ENCODE data around the gene SLC39A11. TPM values are rescaled to one million over a fixed set of nuclear protein-coding genes. Genes with fewer than 3 reads are reported as not detected.

The SLC39A11 gene
- total and polyA plus RNA-seq, 2 of the 13 experiments (the other 11 are each of a cell fraction or from before 2014, with no cell fraction given) = 17.2 to 31.5 TPM

DNA sequence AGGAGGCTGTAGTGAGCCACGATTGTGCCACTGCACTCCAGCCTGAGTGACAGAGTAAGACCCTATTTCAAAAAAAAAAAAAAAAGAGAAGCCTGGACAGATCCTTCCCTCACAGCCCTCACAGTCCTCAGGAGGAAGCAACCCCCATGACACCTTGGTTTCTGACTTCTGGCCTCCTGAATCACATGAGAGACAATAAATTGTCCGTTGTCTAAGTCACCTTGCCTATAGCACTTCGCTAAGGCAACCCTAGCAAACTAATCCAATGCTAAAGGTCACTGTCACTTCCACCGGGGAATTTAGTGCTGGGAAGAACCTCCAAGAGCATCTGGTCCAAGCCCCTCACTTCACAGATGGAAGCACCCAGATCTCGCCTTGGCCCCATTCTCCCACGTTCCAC lies 18.9 kb upstream of the SLC39A11 start:
- no TSS peak for BruUV-seq (replicated peaks)
- DNase-seq (ENCODE audit: low spot score) = no peak
- Histone ChIP-seq H3K4me1 (ENCODE audit: insufficient read depth, low read length) (peaks cover 11% of the 10 kb centered on the region), H2AFZ (ENCODE audit: low read length) (no peak overlapping the region), H3K27ac (ENCODE audit: extremely low read length, insufficient read depth, low read length) (no peak overlapping the region), H3K27me3 (ENCODE audit: control insufficient read depth in 1 of 2, insufficient read depth in 2 of 2, low read length in 2 of 2) (peaks cover 1 to 15% of the 10 kb centered on the region in 2 experiments; a peak in 3 of 5 replicates), H3K9ac (ENCODE audit: insufficient read depth, low read depth, low read length) (no peak overlapping the region), H3K4me2 (ENCODE audit: low read depth, low read length) (no peak overlapping the region), H3K9me3 (ENCODE audit: low read length) (no peaks in the 10 kb centered on the region), H3K79me2 (ENCODE audit: insufficient read depth, low read length) (no peaks in the 10 kb centered on the region), H4K20me1 (ENCODE audit: insufficient read depth, low read length) (no peaks in the 10 kb centered on the region), H3K4me3 (replicated peaks in 1 of 3; ENCODE audit: insufficient read depth in 1 of 3, low read depth in 2 of 3, low read length in 3 of 3) (no peak overlapping the region), H3K36me3 (replicated peaks in 1 of 2; ENCODE audit: control insufficient read depth in 1 of 2, insufficient read depth in 2 of 2, low read length in 2 of 2) (no peaks in the 10 kb centered on the region)
- in situ Hi-C loops (cut with HindIII; ENCODE audit: extremely low pct_ligation_motif_present, low pct_unique_long_range_greater_than_20kb) = no loop called here
- FAIRE-seq = no peak
- intact Hi-C loops (cut with micrococcal nuclease; ENCODE audit: unreplicated experiment) = no loop called here
- ChIA-PET CTCF (ENCODE audit: low intra/inter-chr PET ratio, low total read pairs) (no interaction called here), POLR2A (no interaction called here)
- TF ChIP-seq ZBTB7B (CRISPR knock-in tag; IDR thresholded peaks at IDR 0.05) = no peak
- no peak for TF ChIP-seq LCORL (IDR thresholded peaks at IDR 0.05)
- no peak for TF ChIP-seq LCORL (CRISPR knock-in tag; IDR thresholded peaks at IDR 0.05)
- TF ChIP-seq RXRA (CRISPR knock-in tag; IDR thresholded peaks at IDR 0.05) = no peak
- no peak for TF ChIP-seq TSC22D2 (CRISPR knock-in tag; IDR thresholded peaks at IDR 0.05; ENCODE audit: borderline replicate concordance)
- no peak for TF ChIP-seq NFYB (CRISPR knock-in tag; IDR thresholded peaks at IDR 0.05)
- TF ChIP-seq BHLHE40 (IDR thresholded peaks at IDR 0.05; ENCODE audit: low read length) = no peak
- TF ChIP-seq FOXO4 (CRISPR knock-in tag; conservative IDR thresholded peaks at IDR 0.05) = no peak
- no peak for TF ChIP-seq ISX (CRISPR knock-in tag; conservative IDR thresholded peaks at IDR 0.05)
- TF ChIP-seq ZNF329 (CRISPR knock-in tag; IDR thresholded peaks at IDR 0.05; ENCODE audit: low read depth) = no peak
- no peak for TF ChIP-seq ZIK1 (CRISPR knock-in tag; IDR thresholded peaks at IDR 0.05; ENCODE audit: borderline replicate concordance, low read depth)
- no peak for TF ChIP-seq ZBTB4 (CRISPR knock-in tag; IDR thresholded peaks at IDR 0.05; ENCODE audit: borderline replicate concordance)
- TF ChIP-seq, protein P1, sequence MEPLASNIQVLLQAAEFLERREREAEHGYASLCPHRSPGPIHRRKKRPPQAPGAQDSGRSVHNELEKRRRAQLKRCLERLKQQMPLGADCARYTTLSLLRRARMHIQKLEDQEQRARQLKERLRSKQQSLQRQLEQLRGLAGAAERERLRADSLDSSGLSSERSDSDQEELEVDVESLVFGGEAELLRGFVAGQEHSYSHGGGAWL (CRISPR knock-in tag; IDR thresholded peaks at IDR 0.05) = no peak
- TF ChIP-seq ZNF441 (CRISPR knock-in tag; IDR thresholded peaks at IDR 0.05; ENCODE audit: borderline replicate concordance) = no peak
- no peak for TF ChIP-seq ZMYM4 (CRISPR knock-in tag; IDR thresholded peaks at IDR 0.05)
- no peak for TF ChIP-seq PCBP2 (optimal IDR thresholded peaks at IDR 0.05; ENCODE audit: low read depth, low read length, poor library complexity, severe bottlenecking)
- no peak for TF ChIP-seq ZNF460 (CRISPR knock-in tag; IDR thresholded peaks at IDR 0.05; ENCODE audit: borderline replicate concordance)
- TF ChIP-seq SOX6 (IDR thresholded peaks at IDR 0.05) = no peak
- no peak for TF ChIP-seq SOX6 (CRISPR knock-in tag; IDR thresholded peaks at IDR 0.05)
- no peak for ATAC-seq
- 23% methylated on average over 6 of the region's 6 CpGs for WGBS (ENCODE audit: low lambda C conversion rate)

Measured in HepG2 (cell line).